Renal cortex interstitium (tissue), 11 donors: ENCODE results near the gene ZNF366. TPM values are rescaled to one million over a fixed set of nuclear protein-coding genes. Genes with fewer than 3 reads are reported as not detected.

Source experiments
- DNase-seq, 11 donors: peaks; one replicate each; pipeline ENCODE4 v3.0.0-alpha.2; 2013; ENCODE audit warnings: low read depth in 9 of 11, low spot score in 4 of 11; ENCODE audit errors: extremely low read depth in 1 of 11
- polyA plus RNA-seq, 3 donors: library from polyadenylated mRNA; unstranded; fragments of 120-200 nt; gene quantifications; one replicate each; pipeline ENCODE4 v1.2.1, GENCODE V29; 2013; ENCODE audit not compliant: insufficient read length in 3 of 3

Gene ZNF366
- polyA plus RNA-seq, 3 donors: 3.5 to 4.2 (median 3.8) TPM

DNA sequence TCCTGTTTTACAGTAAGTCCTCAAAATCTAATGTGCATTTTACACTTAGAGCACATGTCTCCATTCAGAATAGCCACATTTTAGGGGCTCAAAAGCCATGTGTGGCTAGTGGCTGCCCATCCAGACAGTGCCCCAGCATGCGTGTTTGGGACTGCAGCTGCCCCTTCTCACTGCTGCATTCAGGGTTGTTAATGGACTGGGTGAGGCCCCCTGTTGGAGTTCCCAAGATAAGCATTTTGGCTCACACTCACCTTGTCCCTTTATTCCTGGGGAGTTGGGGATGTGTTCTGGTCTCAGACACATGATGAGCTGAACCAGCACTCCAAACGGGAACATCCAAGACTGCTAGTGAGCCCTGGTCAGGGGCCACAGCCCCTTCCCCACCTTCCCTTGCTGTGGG is 22.2 kb upstream of the ZNF366 start:
- no peak for DNase-seq

GRCh38 chr5:72525816-72526215 is 18.6 kb upstream of the ZNF366 start:
- DNase-seq: no peak

DNA sequence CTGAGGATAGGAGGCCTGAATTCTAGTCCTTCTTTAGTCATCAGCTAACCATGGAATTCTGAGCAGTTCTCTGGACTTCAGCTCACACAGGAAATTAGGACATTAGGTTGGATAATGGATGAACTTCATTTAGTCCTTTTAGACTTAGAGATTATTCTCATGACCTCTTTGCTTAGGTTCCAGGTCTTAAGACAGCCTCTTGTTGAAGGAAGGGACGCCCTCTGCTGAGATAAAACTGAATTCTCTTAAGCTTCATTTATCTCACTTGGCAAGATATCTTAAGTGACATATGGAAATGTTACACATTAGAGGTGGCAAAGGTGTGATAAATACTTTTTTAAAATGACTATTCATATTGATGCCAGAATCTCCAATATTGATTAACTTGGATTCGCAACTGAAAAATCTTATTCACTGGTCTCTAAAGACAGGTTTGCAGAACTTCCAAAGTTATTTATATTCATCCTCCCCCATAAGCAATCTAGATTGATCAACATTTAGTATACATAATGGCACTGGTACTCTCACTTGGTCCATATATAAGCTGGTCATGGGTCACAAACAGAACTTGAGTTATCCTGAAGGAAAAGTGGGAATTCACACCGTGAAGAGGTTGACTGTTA is 16.9 kb upstream of the ZNF366 start:
- DNase-seq: peak in 1 of 11 donors; percentile 22

DNA sequence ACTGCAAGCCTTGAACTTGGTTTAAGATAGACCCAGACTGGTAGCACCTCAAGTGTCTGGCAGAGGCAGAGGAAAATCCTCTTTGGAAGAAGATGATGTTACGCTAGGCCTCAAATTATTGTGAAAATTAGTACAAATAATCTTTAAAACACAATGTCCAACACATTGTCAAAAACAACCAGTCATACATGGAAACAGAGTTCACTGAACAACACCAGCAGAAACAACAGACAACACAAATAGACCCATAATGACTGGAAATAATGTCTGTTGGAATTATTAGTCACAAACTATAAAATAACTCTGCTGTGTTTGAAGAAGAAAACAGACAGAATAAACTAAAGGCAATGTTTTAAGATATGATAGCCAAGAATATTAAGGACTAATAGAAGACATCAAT is 15.4 kb upstream of the ZNF366 start:
- DNase-seq: no peak

DNA sequence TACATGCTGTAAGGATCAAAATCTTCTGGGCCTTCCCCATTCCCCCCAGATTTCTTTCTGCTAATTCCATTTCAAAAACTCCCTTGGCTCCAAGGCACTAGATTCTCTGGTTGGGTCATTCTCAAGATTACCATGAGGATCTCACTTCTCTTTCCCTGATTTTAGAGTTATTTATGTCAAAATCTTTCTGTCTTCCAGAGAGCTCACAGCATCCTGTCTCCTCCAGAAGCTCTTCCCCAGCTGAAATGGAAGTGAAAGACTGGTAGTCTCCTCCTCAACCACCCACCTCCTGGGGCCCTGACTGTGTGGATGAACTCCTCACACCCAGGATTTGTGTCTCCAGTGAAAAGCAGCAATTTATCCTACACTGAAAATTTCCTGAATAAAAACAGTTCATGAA is 11.9 kb upstream of the ZNF366 start:
- no peak for DNase-seq

DNA sequence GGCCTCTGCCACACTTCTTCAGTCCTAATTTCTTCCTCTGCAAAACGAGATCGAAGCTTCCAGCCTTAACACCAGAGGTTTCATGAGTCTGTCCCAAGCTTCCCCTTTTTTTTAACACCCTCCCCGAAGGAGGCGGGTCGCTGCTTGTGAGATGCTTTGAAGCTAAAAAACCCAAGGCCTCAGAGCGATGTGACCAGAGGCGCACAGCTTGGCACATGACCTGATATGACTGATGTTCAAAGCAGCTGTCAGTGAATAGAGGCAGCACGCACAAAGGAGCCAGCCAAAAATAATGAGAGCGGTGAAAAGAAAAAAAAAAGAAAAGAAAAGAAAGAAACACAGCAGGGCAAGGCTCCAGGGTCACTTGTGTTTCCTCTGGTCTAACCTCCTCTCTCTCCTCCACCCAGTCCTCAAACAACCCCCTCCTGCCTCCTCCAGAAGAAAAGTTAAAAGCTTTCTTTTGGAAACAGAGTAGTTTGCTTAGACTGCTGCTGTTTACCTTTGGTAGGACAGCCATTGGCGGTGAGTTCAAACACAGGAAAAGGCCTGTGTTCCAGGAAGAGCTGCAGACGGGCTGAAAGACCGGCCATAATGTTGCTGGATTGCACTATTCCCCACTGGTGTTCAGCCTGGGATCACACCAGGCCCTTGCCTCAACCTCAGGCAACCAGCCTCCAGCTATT is 10.9 kb upstream of the ZNF366 start:
- no peak for DNase-seq

DNA sequence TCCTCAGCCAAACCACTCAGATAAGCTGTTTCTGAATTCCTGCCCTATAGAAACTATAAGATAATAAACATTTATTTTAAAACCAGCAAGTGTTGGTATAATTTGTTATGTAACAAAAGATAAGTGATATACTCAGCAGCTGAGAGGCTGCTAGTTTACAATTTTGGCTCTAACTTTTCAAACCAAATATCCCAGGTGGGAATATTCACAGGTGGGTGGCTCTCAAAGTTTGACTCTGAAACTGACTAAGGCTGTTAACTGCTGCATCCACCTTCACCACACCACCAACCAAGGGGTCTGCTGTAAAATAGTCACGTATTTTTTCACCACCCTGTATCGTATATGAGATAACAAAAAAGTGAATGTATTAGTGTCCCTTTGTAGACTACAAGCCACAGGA is 9.7 kb upstream of the ZNF366 start:
- DNase-seq: no peak

DNA sequence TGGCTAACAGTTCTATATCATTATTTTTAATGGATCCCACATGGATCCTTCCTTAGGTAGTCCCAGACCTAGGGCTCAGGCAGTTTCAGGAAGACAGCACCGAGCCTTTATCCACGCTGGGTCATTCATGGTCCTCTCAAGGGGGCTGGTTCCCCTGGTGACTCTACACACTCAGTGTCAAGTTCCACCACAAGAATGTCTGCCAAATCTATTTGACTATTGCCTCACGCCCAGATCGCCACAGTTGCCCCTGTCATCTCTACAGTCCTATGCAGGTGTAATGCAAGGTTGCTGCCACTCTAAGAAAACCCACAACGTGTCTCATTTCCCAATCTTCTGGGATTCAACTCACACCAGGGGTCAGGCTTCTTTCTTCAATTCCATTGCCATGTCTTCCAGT is 8.0 kb upstream of the ZNF366 start:
- no peak for DNase-seq

DNA sequence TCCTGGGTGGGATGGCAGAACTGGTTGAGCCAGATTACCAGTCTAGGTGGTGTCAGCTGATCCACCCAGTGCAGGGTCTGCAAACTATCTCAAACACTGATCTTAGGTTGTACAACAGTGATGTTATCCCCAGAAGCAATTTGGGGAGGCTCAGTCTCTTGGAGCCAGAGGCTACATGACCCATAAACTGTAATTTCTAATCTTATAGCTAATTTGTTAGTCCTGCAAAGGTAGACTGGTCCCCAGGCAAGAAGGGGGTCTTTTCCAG is 5.3 kb upstream of the ZNF366 start:
- DNase-seq: no peak

DNA sequence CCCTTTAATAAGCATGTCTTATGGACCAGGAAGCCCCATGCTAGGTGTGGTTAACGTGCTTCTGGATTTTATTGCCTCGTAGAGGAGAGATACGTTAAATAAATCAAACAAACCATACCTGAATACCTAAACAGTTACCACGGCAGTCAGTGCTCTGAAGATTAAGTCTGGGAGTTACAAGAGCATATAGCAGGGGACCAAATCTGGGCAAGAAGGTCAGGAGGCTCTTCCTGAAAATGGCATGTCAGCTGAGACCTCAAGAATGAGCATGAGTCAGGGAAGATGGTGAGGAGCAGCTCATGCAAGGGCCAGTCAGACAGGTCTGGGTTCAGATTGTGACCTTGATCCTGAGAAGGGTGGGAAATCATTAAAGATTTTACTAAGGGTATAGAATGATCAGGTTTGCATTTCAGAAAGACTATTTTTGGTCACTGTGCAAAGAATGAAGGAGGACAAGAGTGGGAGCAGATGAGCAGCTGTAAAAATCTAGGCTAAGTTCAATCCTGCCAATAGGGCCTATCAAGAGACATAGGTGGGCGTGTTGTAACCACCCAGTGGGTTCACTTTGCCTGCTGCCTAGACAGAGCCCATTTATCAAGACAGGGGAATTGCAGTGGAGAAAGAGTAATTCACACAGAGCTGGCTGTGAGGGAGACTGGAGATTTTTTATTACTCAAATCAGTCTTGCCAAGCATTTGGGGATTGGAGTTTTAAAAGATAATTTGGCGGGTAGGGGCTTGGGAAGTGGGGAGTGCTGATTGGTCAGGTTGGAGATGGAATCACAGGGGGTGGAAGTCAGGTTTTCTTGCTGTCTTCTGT is 4.8 kb upstream of the ZNF366 start:
- no peak for DNase-seq

DNA sequence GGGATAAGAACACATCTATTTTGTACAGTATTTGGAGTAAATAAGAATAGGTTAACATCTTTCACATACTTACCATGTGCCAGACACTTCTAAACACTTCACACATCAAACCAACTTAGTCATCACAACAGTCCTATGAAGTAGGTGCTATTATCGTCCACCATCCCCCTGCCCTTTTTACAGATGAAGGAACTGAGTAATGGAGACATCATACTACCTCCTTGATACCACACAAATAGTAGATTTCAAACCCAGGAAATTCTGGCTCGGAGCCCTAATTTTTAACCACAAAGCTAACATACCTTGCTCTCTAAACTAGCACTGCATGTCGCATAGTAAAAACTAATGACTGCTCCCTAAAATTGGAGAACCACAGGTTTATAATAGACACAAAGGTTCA is 4.2 kb upstream of the ZNF366 start:
- DNase-seq: no peak

DNA sequence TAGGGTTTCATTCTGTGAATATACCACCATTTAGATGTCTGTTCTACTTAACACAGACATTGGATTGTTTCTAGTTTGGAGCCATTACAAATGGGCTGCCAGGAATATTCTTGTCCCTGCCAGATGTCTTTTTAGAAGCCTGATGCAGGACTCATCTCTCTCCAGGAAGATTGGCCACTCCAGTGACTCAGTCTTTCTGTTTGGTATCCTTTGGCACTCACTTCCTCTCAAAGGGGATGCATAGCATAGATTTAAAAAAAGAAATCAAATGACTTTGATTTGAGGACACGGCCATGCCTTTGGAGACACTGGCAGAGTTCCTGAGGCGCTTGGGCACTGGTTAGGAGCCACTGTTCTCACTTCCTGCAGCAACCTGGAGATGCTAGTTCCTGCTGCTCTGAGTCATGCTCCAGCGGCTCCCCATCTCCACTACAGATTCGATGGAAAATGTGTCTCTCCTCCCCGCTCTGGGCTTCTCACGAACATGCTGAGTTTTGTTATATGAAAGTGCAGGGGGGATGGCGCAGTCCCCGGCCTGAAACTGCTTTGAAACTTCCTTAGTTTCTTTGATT is 3.5 kb upstream of the ZNF366 start:
- no peak for DNase-seq

DNA sequence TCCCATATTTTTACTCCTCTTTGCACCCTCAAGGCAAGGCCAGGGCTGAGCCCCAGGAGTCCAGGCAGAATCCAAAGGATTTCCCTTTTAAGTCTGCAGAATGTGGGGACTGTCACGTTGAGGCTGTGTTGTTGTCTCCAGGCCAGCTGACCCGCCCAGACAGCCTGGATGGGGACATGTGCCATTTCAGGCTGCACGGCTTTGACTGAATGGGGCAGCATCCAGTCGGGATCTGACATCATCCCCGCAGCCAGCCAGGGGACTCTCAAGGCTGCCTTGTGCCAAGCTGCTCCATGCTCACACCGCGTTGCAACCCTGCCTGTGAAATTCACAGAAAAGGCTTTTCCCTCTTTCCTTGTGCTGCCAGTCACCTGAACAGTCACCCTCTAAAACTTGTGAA is 2.2 kb upstream of the ZNF366 start:
- DNase-seq: no peak

- no peak for DNase-seq
Measured at GRCh38 chr5:72508241-72509170, 1.3 kb upstream of the ZNF366 start.

DNA sequence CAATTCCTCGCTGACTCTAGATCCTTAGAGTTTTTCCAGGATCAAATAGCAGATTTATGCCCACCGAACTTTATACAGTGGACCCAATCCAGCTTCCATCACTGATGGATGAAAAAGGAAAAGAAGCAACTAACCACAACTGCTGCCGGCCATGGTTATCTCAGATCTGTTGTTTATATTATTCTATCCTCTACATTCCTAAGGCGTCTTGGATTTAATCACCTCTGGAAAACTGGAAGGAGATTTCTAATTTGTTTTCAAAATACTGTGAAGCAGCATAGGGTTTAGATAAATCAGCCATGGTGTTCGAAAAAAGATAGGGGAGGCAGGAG is 663 bp upstream of the ZNF366 start:
- DNase-seq: no peak

- no peak for DNase-seq
Measured at GRCh38 chr5:72506158-72506549, 1.1 kb downstream of the ZNF366 start.

GRCh38 chr5:72505539-72506157 is 1.6 kb downstream of the ZNF366 start:
- DNase-seq: no peak

- no peak for DNase-seq
Measured at GRCh38 chr5:72505016-72505415, 2.2 kb downstream of the ZNF366 start.

GRCh38 chr5:72503888-72504491 is 3.2 kb downstream of the ZNF366 start:
- DNase-seq: no peak
